Thyroid gland (tissue), 4 donors: ENCODE measurements around the gene CHST10. TPM values are rescaled to one million over a fixed set of nuclear protein-coding genes. Genes with fewer than 3 reads are reported as not detected.
A peak's percentile ranks its signal among the peaks of the same experiment; 100 is the strongest.
"Not testable (repeated sequence)": the region's sequence is repeated elsewhere in the genome, so short reads cannot be mapped to it uniquely, and the experiment has no call there.

ENCODE experiments used
- DNase-seq, 2 donors: peaks; one replicate each; pipeline ENCODE4 v3.0.0-alpha.2; 2019
- H3K27ac ChIP-seq, 3 donors: fragments of 200-600 bp; sonication (generic); 1 replicate in 2 of 3; 2 replicates in 1 of 3; pipeline ENCODE4 v1.5.1; 2016 to 2019; ENCODE audit warnings: mild to moderate bottlenecking in 1 of 3, moderate library complexity in 1 of 3
- H3K27me3 ChIP-seq: fragments of 200-600 bp; sonication (generic); one replicate; pipeline ENCODE4 v1.5.1; 2019
- H3K36me3 ChIP-seq, 2 donors: fragments of 200-600 bp; sonication (generic); one replicate each; pipeline ENCODE4 v1.5.1; 2016 to 2019
- H3K4me1 ChIP-seq, 2 donors: fragments of 200-600 bp; sonication (generic); one replicate each; pipeline ENCODE4 v1.5.1; 2017 to 2019
- H3K4me3 ChIP-seq, 3 donors: fragments of 200-600 bp; sonication (generic); replicated peaks in 1 of 3; 1 replicate in 2 of 3; 2 replicates in 1 of 3; pipeline ENCODE4 v1.5.1; 2016; ENCODE audit warnings: mild to moderate bottlenecking in 1 of 3
- H3K9me3 ChIP-seq: fragments of 200-600 bp; sonication (generic); one replicate; pipeline ENCODE4 v1.5.1; 2017
- CTCF ChIP-seq, 6 experiments: fragments of 200-600 bp in 3 of 6; fragments of 450-650 bp in 3 of 6; sonication (generic) in 3 of 6; IDR thresholded peaks; one replicate each; pipeline ENCODE4 v1.5.1; 2016 to 2019; ENCODE audit warnings: antibody characterized with exemption in 6 of 6, mild to moderate bottlenecking in 2 of 6, inconsistent platforms in 1 of 6, moderate library complexity in 1 of 6
- POLR2A ChIP-seq, 2 donors: fragments of 450-650 bp; IDR thresholded peaks; one replicate each; pipeline ENCODE4 v1.6.1; 2017; ENCODE audit warnings: antibody characterized with exemption in 2 of 2, mild to moderate bottlenecking in 2 of 2, moderate library complexity in 1 of 2
- WGBS, 2 donors: methylation state at CpG; one replicate each; pipeline ENCODE4 v1.1.5; 2017; 5-methylcytosine and 5-hydroxymethylcytosine counted together
- intact Hi-C: fragments of 100-400 bp; cut with DNase I; formaldehyde crosslinking; loops from one replicate; pipeline ENCODE4 v1.15.1; 2023
- total RNA-seq, 4 donors: library from RNA; depleted of rRNA; stranded (reverse); fragments of >200 nt; gene quantifications; one replicate each; pipeline ENCODE4 v1.2.3, GENCODE V29; 2016

Gene CHST10, protein sequence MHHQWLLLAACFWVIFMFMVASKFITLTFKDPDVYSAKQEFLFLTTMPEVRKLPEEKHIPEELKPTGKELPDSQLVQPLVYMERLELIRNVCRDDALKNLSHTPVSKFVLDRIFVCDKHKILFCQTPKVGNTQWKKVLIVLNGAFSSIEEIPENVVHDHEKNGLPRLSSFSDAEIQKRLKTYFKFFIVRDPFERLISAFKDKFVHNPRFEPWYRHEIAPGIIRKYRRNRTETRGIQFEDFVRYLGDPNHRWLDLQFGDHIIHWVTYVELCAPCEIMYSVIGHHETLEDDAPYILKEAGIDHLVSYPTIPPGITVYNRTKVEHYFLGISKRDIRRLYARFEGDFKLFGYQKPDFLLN
- total RNA-seq = 10 to 100 TPM; 12.9 to 18.3 (median 14.5) TPM

GRCh38 chr2:100416935-100417710 lies at the start of gene CHST10:
CHST10 (minus strand) TSS chr2:100417668; CDS start chr2:100406675, 10,993 bp downstream.
- peak; percentile 65 to 69 for DNase-seq
- H3K27ac ChIP-seq = peak within 1 kb of the TSS; percentile 57 to 78 (median 71)
- 0 to 1% methylated on average over 28 to 39 of the region's 88 CpGs for whole genome bisulfite sequencing, 2 donors

DNA sequence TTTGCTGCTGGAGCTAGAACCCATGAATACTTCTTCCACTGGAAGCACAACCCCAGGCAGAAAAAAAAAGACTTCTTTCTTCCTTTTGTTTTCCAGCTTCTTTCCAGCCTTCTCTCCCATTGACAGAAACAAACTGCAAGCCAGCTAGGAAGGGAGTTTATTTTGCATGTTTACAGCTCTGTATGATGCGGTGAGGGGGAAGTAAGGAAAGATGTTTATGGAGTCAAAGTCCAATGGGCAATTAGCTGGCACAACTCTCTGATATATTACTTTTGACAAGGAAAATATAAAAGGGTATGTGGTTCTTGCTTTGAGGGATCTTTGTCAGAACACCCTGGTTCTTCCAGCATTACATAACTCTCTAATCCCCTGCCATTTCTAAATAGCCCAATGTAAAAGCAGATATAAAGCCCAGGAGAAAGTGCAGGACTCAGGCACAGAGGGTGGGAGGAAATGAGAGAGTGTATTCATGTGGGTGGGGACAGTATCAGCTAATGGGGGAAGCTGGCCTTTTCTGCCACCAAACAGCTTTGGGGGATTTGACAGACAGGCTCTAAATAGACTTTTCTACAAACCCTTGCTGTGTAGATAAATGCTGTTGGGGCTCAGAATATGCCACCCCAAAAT lies 43.5 kb upstream of the CHST10 start:
- TF ChIP-seq CTCF (IDR thresholded peaks at IDR 0.05) (no peak), POLR2A (IDR thresholded peaks at IDR 0.05) (no peak)
- H3K27ac ChIP-seq = no peak overlapping the region
- no peaks in the 10 kb centered on the region for H3K27me3 ChIP-seq
- H3K4me1 ChIP-seq = no peaks in the 10 kb centered on the region
- H3K9me3 ChIP-seq = no peaks in the 10 kb centered on the region
- intact Hi-C loops = no loop called here
- DNase-seq = no peak
- H3K4me3 ChIP-seq = no peak overlapping the region
- H3K36me3 ChIP-seq = no peaks in the 10 kb centered on the region
- WGBS, 2 donors = 82 to 100% methylated on average over 1 of the region's 1 CpG

More at GRCh38 chr2:100416935-100417710, at the start of gene CHST10:
- peak within 1 kb of the TSS; percentile 45 to 89 (median 61) for H3K4me3 ChIP-seq
- H3K27me3 ChIP-seq = no peaks in the 10 kb centered on the region
- intact Hi-C loops = no loop called here
- peaks cover 4 to 10% of the 10 kb centered on the region in 2 donors for H3K4me1 ChIP-seq
- H3K9me3 ChIP-seq = no peaks in the 10 kb centered on the region
- no peaks in the 10 kb centered on the region for H3K36me3 ChIP-seq
- TF ChIP-seq CTCF (IDR thresholded peaks at IDR 0.05) (no peak), POLR2A (IDR thresholded peaks at IDR 0.05) (peak in 1 of 2 donors; percentile 64)

DNA sequence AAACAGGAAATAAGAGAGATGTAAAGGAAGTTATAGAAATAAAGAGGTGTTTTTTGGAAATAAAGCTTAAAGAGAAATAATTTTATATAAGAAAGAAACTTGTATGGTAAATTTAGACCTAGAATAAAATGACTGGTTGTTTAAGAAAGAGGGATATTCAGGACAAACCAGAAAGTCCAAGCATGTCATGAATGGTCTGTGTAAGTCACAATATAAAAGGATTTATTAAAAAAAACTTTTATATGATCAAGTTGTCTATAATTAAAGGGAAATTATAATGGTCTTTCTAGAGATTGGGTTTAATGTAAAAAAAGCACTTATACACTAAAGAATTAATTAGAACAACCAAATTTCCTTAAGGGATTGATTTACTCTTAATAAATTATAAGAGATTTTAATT lies 38.9 kb upstream of the CHST10 start:
- DNase-seq, H3K36me3 ChIP-seq, H3K9me3 ChIP-seq, H3K4me1 ChIP-seq, H3K27ac ChIP-seq, H3K27me3 ChIP-seq, H3K4me3 ChIP-seq, intact Hi-C loops: not testable (repeated sequence)

DNA sequence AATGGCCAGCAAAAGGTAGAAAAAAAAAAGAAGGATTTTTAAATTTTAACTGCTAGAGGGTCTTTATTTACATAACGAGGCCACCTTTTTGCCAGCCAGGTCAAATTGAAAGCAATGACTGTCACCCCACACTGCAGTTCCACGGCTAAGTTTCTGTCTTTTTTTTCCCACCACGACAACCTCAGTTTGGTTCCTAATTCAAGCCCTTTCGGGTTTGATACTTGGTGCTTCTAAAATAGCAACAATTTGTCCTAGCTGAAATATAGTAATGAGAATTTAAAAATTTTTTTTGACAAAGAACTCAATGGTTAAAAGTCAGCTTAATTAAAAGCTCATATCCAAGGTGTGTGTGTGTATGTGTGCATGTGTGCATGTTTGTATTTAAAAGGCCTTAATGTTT lies 36.4 kb upstream of the CHST10 start:
- Histone ChIP-seq H3K9me3 (no peaks in the 10 kb centered on the region), H3K4me3 (no peak overlapping the region), H3K27ac (no peak overlapping the region), H3K27me3 (no peaks in the 10 kb centered on the region), H3K4me1 (no peaks in the 10 kb centered on the region), H3K36me3 (no peaks in the 10 kb centered on the region)
- intact Hi-C loops = no loop called here
- WGBS, 2 donors = 71 to 73% methylated on average over 4 of the region's 4 CpGs
- no peak for DNase-seq
- TF ChIP-seq POLR2A (IDR thresholded peaks at IDR 0.05) (no peak), CTCF (IDR thresholded peaks at IDR 0.05) (no peak)

DNA sequence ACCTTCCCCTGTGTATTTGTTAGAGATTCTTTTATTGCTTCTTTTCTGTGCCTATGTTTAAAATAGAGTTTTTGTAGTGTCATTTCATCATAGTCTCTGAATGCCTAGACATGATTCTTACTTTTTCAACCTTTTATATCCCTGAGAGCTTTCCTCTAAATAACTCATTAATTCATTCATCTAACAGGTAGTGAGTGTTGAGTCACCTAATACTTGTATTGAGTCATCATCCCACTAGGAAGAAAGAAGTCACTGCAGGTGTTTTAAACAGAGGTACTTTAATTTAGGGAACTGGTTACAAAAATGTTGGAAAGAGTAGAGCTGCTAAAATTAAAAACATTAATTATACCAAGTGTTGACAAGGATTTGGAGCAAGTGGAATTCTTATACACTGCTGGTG lies 34.3 kb upstream of the CHST10 start:
- H3K27me3 ChIP-seq = no peaks in the 10 kb centered on the region
- TF ChIP-seq POLR2A (IDR thresholded peaks at IDR 0.05) = no peak
- TF ChIP-seq CTCF (IDR thresholded peaks at IDR 0.05) = no peak
- H3K4me3 ChIP-seq = no peak overlapping the region
- H3K9me3 ChIP-seq = no peaks in the 10 kb centered on the region
- no peak for DNase-seq
- intact Hi-C loops = no loop called here
- H3K27ac ChIP-seq = no peak overlapping the region
- no peaks in the 10 kb centered on the region for H3K4me1 ChIP-seq
- H3K36me3 ChIP-seq = no peaks in the 10 kb centered on the region
